Peyer's patch (tissue), 4 donors: Measurements from ENCODE around the gene TMEM141.

Experiments
- POLR2A ChIP-seq, 2 donors: fragments of 450-650 bp; IDR thresholded peaks; one replicate each; pipeline ENCODE4 v1.5.1; 2017; ENCODE audit warnings: antibody characterized with exemption in 2 of 2, mild to moderate bottlenecking in 2 of 2, moderate library complexity in 2 of 2
- TF ChIP-seq, protein P1 (sequence below), 6 experiments: fragments of 450-650 bp in 4 of 6; fragments of 200-600 bp in 2 of 6; sonication (generic) in 1 of 6; IDR thresholded peaks; one replicate each; pipeline ENCODE4 v1.5.1; 2017 to 2019; ENCODE audit warnings: antibody characterized with exemption in 6 of 6, mild to moderate bottlenecking in 3 of 6, moderate library complexity in 1 of 6

DNA sequence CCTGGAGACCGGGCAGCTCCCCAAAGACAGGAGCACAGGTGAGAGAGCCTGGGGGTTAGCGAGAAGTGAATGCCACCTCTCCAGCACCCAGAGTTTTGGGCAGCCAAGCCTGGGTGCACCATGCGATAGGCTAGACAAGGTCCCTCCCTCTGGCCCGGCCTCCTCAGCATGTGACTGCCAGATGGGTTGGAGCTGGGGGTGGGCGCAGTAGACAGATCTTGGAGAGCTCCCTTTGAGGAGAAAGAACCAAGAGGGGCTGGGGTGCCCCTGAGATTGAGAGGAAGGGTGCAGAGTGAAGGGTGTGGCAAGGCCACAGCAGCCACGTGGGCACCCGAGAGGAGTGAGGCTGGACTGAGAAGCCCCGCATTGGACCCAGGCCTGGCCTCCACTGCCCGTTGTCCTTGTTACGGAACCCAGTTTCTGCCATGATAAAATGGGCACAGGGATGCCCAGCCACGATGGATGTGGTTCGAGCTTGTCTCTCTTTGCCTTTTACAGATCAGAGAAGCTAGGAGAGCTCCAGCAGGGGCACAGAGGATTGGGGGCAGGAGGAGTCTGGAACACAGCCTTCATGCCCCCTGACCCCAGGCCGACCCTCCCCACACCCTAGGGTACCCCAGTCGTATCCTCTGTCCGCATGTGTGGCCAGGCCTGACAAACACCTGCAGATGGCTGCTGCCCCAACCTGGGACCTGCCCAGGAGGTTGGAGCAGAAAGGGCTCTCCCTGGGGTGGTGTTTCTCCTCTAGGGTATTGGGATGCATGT lies 1.4 kb downstream of the TMEM141 start:
- TF ChIP-seq, protein P1, sequence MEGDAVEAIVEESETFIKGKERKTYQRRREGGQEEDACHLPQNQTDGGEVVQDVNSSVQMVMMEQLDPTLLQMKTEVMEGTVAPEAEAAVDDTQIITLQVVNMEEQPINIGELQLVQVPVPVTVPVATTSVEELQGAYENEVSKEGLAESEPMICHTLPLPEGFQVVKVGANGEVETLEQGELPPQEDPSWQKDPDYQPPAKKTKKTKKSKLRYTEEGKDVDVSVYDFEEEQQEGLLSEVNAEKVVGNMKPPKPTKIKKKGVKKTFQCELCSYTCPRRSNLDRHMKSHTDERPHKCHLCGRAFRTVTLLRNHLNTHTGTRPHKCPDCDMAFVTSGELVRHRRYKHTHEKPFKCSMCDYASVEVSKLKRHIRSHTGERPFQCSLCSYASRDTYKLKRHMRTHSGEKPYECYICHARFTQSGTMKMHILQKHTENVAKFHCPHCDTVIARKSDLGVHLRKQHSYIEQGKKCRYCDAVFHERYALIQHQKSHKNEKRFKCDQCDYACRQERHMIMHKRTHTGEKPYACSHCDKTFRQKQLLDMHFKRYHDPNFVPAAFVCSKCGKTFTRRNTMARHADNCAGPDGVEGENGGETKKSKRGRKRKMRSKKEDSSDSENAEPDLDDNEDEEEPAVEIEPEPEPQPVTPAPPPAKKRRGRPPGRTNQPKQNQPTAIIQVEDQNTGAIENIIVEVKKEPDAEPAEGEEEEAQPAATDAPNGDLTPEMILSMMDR (IDR thresholded peaks at IDR 0.05), result no peak
- TF ChIP-seq POLR2A (IDR thresholded peaks at IDR 0.05), result no peak
